GM19463 (cell line): Measurements from ENCODE around the gene SLC22A23.

Experiments
- ATAC-seq: cut with Tn5 transposase; IDR thresholded peaks from one replicate; pipeline ENCODE4 v1.9.1; 2021; ENCODE audit warnings: mild to moderate bottlenecking, moderate library complexity; ENCODE audit not compliant: unreplicated experiment

The SLC22A23 gene

GRCh38 chr6:3444276-3445088, 12.4 kb downstream of the SLC22A23 start:
- no peak for ATAC-seq

DNA sequence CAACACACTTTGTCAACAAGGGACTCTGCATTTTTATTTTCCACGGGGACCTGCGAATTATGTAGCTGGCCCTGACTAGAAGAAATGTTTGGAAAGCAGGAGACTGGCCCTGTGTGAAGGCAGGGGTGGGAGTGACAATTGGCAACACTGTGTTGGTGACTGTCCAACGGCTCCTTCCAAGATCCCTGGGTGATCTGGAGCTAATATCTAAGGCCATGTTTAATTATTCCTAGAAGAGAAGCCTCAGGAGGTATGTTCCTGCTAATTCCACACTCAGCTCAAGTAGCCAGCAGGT, 13.7 kb downstream of the SLC22A23 start:
- ATAC-seq: no peak

- ATAC-seq: no peak
These were observed 14.2 kb downstream of the SLC22A23 start for GRCh38 chr6:3442431-3443220.

- no peak for ATAC-seq
These were observed 15.9 kb downstream of the SLC22A23 start for GRCh38 chr6:3440911-3441310.

DNA sequence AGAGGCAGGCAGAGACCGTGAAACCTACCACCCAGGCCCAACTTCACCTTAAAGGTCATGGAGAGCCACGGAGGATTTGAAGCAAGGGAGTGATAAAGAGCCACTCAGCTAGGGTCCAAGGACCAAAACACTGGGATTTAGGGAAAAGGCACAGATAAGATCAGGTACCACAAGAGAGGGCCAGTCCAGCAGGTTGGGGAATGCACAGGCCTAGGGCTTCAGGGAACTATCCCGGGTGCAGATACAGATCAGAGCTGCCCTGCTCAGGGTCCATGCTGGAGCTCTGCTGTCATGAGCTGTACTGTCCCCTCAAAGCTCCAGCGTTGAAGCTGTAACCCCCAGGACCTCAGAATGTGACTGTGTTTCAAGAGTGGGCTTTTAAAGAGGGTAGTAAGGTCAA, 16.9 kb downstream of the SLC22A23 start:
- ATAC-seq: no peak

DNA sequence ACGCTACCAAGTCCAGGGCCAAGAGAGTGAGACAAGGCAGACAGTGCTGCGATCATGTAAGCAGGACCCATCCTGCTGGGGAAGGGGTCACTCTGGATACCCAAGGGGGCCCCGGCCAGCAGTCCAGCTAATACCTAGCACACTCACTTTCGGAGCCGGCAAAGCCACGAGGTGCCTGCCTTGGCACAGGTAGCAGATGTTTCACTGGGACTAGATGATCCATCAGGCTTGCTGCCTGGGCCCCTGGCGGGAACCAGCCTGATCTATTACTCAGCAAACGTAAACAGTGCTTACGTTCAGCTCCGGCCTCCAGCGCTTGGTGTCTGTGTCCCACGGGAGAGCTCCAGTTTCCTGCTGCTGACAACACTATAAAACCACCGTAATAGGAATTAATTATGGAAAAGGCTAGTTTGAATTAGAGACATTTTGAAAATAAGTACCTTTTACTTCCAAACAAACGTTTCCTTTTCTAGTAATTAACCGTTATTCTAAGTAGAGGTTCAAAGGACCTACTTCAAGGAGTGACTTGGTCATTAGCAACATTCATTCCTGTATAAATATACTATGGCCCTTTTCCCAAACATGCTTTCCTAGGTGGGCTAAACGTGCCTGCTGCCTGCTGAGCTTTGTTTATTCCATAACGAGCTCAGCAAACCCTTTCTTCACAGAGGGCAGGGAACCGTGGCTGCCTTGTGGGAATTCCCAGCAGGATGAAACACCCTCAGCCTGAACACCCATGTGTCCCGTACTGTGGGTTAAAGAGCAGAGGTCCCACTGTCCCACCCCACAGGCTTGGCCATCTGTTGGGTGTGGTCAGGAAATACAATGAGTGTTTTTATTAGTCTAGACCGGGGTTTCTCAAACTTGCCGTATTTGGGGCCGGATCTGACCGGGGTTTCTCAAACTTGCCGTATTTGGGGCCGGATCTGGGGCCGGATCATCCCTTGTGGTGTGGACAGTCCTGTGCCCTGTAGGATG, 18.4 kb downstream of the SLC22A23 start:
- ATAC-seq: no peak

- ATAC-seq: no peak
These were observed 23.8 kb downstream of the SLC22A23 start for GRCh38 chr6:3433005-3433404.

- ATAC-seq: no peak
These were observed 24.4 kb downstream of the SLC22A23 start for GRCh38 chr6:3432416-3432815.

DNA sequence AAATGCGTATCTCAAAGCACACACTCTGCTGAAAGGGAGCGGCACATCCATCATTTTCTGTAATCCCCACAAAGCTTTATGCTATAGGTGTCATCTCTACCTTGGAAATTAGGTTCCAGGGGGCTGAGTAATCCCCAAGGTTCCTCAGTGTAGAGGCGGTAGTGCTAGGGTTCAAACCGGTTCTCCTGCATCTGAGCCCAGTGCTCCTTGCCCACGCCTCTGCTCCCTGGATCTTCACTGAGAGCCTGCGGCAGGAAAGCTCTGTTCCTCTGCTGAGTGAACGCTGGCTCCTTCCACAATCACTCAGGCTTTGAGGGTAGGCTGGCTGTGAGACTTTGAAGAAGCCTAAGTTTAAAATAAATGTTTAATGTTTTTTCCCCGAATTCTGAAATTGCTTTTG, 24.9 kb downstream of the SLC22A23 start:
- ATAC-seq: no peak

DNA sequence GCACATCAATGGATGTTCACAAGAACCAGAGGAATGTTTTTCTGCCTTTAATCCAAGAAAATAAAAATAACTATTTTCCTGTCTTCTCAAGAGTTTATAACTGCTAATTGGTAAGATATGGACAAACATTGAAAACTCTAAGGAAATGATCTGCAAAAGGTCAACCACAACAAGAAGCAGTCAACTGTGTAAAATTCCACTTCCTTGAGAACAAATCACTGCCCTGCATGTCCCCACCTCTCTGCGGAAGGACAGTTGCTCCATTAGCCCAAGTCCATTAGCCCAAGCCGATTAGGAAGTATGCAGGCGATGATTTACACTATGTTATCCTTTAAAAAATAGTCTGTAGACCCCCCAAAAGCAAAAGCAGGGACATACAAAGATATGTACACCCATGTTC, 27.6 kb downstream of the SLC22A23 start:
- ATAC-seq: no peak

DNA sequence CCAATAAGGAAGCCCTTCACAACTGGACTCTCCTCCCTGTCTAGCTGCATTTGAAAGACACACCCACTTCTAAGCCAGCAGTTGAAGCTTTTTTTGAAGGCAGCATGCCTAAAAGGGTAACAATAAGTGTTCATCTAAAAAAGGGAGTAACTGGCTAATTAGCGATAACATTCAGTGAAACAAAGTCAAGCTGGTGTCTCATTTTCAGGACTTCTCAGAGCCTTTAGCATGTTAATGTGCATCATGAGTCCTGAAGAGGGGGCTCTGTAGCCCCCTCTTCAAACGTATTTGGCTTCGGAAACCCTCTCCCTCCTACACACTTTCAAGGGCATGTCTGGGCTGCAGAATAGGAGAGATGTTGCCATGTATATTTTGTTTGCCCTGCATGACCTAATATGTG, 28.1 kb downstream of the SLC22A23 start:
- no peak for ATAC-seq

DNA sequence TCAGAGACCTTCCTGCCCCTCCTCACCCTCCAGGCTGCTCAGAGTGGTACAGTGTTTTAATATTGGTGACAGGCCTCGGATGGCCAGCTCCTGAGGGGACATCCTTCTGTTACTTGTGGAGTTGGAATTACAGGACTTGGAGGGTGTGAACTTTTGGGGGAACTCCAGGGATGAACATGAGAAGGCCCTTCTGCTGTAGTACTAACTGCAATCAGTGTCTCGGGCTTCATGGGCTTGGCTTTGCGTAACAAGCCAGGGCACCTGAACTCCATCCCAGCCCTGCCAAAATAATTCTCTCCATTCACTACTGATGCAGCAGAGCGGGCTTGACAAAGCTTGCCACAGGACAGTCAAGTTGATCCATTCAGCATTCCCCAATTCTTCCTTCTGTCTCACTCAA, 28.6 kb downstream of the SLC22A23 start:
- ATAC-seq: no peak

- no peak for ATAC-seq
These were observed 29.2 kb downstream of the SLC22A23 start for GRCh38 chr6:3427687-3428085.

DNA sequence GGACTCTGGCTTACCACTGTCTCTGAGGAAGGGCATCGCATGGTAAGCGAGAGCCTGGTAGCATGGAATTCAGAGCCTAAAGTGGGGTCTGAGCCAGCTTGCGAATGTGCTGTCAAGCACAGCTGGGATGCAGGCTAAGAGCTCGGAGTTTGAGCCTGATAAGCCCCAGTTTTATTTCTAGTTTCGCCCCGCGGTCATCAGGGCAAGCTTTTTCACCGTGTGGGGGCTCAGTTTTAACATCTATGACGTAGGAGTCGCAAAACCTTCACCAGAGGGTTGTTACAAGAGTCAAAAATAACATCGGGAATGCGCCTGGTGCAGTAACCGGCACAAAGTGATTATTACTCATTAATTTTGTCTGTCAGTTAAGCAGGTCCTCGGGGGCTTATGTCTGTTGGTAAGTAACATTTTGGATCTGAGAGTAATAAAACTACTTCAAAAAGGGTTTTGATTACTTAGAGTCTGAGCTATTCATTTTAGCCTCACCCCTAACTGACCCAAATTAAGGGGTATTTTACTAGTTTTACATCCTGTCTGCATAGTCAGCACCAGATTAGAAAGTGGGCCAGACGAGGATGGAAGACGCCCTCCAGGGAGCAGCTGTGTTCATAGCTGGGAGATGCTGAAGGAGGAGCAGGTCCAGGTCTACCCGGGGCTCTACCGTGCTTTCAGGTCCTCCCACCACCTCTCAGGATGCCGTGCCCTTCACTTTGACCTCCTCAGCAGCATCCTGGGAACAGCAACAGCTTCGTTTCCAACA, 29.7 kb downstream of the SLC22A23 start:
- no peak for ATAC-seq

- no peak for ATAC-seq
These were observed 30.5 kb downstream of the SLC22A23 start for GRCh38 chr6:3426091-3426926.

GRCh38 chr6:3425574-3425973, 31.3 kb downstream of the SLC22A23 start:
- ATAC-seq: no peak

DNA sequence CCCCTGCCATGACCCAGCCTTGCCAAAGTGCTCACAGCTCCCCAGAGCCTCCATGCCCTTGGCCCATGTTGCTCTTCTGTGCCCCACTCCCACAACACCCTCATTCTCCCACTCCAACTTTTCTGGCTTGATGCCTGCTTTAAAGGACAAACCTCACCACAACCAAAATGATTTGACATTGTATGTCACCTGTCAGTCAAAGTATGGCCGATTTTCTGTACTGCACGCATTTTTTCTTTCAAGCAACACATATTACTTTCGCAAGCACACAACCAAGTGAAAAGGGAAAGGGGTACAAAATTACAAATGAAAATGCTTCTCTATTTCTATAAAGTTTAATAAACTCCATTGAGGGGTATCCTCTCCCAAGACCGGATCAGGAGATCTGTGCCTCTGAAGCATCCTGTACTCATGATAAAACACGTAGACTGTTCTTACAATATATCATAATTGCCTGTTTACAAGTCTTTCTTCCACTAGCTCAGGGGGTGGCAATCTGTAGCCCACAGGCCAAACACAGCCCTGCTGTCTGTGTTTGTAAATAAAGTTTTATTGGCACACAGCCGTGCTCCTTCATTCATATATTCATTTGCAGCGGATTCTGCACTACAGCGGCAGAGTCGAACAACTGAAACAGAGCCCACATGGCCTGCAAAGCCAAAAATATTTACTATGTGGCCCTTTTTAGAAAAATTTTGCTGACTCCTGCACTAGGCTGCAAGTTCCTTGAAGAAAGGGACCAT, 32.5 kb downstream of the SLC22A23 start:
- ATAC-seq: no peak

DNA sequence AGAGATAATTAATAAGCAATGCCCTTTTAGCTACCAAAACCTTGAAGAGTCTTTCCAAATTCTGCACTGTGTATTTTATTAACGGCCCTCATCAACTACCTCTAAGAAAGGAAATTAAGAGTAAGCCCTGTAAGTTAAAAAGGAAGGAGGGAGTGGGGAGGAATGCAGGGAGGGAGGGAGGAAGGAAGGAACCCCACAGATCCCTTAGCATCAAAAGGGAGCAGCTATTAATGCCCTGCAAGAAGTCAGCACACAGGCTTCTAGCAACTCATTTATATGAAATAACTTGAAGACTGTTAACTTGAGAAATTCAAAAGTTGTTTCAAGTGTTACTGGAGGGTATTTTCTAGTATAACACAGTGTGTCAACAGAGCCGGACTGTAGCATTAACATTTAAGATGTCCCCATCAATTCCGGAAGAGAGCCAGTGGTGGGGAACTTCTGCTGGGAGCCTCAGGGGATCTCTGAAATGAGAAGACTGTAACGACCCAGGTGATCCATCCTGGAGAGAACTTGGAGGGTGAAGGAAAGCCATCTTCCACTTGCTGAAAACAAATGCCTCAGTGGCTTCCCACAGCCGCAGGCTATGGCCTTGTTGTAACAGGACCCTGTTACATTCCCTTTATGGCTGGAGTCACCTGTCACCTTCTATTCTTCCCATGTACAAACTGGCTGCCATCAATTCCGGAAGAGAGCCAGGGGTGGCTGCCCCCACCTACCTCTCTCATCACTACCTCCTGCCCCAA, 33.2 kb downstream of the SLC22A23 start:
- no peak for ATAC-seq
